H9 (cell line): ENCODE results near the gene GBGT1. TPM values are rescaled to one million over a fixed set of nuclear protein-coding genes. Genes with fewer than 3 reads are reported as not detected.
A peak's percentile ranks its signal among the peaks of the same experiment; 100 is the strongest.
"Not testable (repeated sequence)": the region's sequence is repeated elsewhere in the genome, so short reads cannot be mapped to it uniquely, and the experiment has no call there.

ENCODE experiments used
- DNase-seq: peaks from one replicate; pipeline ENCODE4 v3.0.0-alpha.2; 2017
- H2AFZ ChIP-seq: one replicate; pipeline ENCODE4 v1.6.1; 2013; ENCODE audit warnings: mild to moderate bottlenecking, low read length, control low read depth, moderate library complexity
- H2AK5ac ChIP-seq: 2 replicates; pipeline ENCODE4 v1.6.1; 2013; ENCODE audit warnings: low read length, control low read depth, mixed read lengths; ENCODE audit not compliant: insufficient read length
- H2BK120ac ChIP-seq: one replicate; pipeline ENCODE4 v1.6.1; 2013; ENCODE audit warnings: low read depth, mild to moderate bottlenecking, low read length, control low read depth, inconsistent platforms; ENCODE audit not compliant: poor library complexity, severe bottlenecking
- H2BK12ac ChIP-seq: 2 replicates; pipeline ENCODE4 v1.6.1; 2013; ENCODE audit warnings: low read length, control low read depth, mixed read lengths, low read depth; ENCODE audit not compliant: insufficient read length
- H2BK15ac ChIP-seq: 2 replicates; pipeline ENCODE4 v1.6.1; 2013; ENCODE audit warnings: low read depth, low read length, control low read depth
- H2BK20ac ChIP-seq: one replicate; pipeline ENCODE4 v1.6.1; 2013; ENCODE audit warnings: low read depth, mild to moderate bottlenecking, low read length, control low read depth, inconsistent platforms; ENCODE audit not compliant: poor library complexity, severe bottlenecking
- H2BK5ac ChIP-seq: 2 replicates; pipeline ENCODE4 v1.6.1; 2013; ENCODE audit warnings: low read length, control low read depth, mixed read lengths; ENCODE audit not compliant: insufficient read length
- H3K14ac ChIP-seq: 2 replicates; pipeline ENCODE4 v1.6.1; 2013; ENCODE audit warnings: low read length, control low read depth; ENCODE audit not compliant: insufficient read depth
- H3K18ac ChIP-seq: 2 replicates; pipeline ENCODE4 v1.6.1; 2013; ENCODE audit warnings: low read depth, mild to moderate bottlenecking, mixed read lengths, low read length, control low read depth; ENCODE audit not compliant: insufficient read length
- H3K23ac ChIP-seq: 2 replicates; pipeline ENCODE4 v1.6.1; 2013; ENCODE audit warnings: low read length, control low read depth, mixed read lengths, low read depth; ENCODE audit not compliant: insufficient read length
- H3K23me2 ChIP-seq: 2 replicates; pipeline ENCODE4 v1.6.1; 2013; ENCODE audit warnings: low read depth, mild to moderate bottlenecking, mixed read lengths, low read length, control low read depth; ENCODE audit not compliant: insufficient read length, poor library complexity, severe bottlenecking
- H3K27ac ChIP-seq: 2 replicates; pipeline ENCODE4 v1.5.1; 2013; ENCODE audit warnings: low read length, control low read depth, mixed read lengths, low read depth; ENCODE audit not compliant: insufficient read length
- H3K27me3 ChIP-seq: 2 replicates; pipeline ENCODE4 v1.6.1; 2013; ENCODE audit warnings: low read length, control low read depth, inconsistent platforms; ENCODE audit not compliant: insufficient read depth
- H3K4ac ChIP-seq: 2 replicates; pipeline ENCODE4 v1.6.1; 2013; ENCODE audit warnings: low read depth, mild to moderate bottlenecking, control low read depth, inconsistent platforms, low read length, moderate library complexity
- H3K4me1 ChIP-seq: 2 replicates; pipeline ENCODE4 v1.6.1; 2013; ENCODE audit warnings: low read length, control low read depth, inconsistent platforms; ENCODE audit not compliant: insufficient read depth
- H3K4me2 ChIP-seq: 2 replicates; pipeline ENCODE4 v1.6.1; 2013; ENCODE audit warnings: low read length, control low read depth, mixed read lengths; ENCODE audit not compliant: insufficient read length, insufficient read depth
- H3K56ac ChIP-seq: 2 replicates; pipeline ENCODE4 v1.6.1; 2013; ENCODE audit warnings: low read depth, mild to moderate bottlenecking, mixed read lengths, low read length, control low read depth; ENCODE audit not compliant: insufficient read length
- H3K79me1 ChIP-seq: 2 replicates; pipeline ENCODE4 v1.6.1; 2013; ENCODE audit warnings: low read depth, mild to moderate bottlenecking, moderate library complexity, low read length, control low read depth, inconsistent platforms; ENCODE audit not compliant: insufficient read depth, poor library complexity, severe bottlenecking
- H3K79me2 ChIP-seq: 2 replicates; pipeline ENCODE4 v1.6.1; 2013; ENCODE audit warnings: low read length, control low read depth, inconsistent platforms; ENCODE audit not compliant: insufficient read depth
- H3K9ac ChIP-seq: 2 replicates; pipeline ENCODE4 v1.6.1; 2013; ENCODE audit warnings: low read length, control low read depth, mixed read lengths; ENCODE audit not compliant: insufficient read length; ENCODE audit errors: extremely low read depth
- H3K9me3 ChIP-seq: one replicate; pipeline ENCODE4 v1.6.1; 2013; ENCODE audit warnings: low read depth, low read length, inconsistent platforms; ENCODE audit not compliant: control insufficient read depth
- H3T11ph ChIP-seq: one replicate; pipeline ENCODE4 v1.6.1; 2013; ENCODE audit warnings: mild to moderate bottlenecking, low read length, control low read depth, inconsistent platforms
- H4K20me1 ChIP-seq: one replicate; pipeline ENCODE4 v1.6.1; 2013; ENCODE audit not compliant: control insufficient read depth, insufficient read length, insufficient read depth
- H4K5ac ChIP-seq: 2 replicates; pipeline ENCODE4 v1.6.1; 2013; ENCODE audit warnings: low read depth, mild to moderate bottlenecking, mixed read lengths, low read length, control low read depth; ENCODE audit not compliant: insufficient read length
- H4K8ac ChIP-seq: replicated peaks from 2 replicates; pipeline ENCODE4 v1.6.1; 2013; ENCODE audit warnings: low read length, control low read depth, mixed read lengths, low read depth; ENCODE audit not compliant: insufficient read length
- H4K91ac ChIP-seq: 2 replicates; pipeline ENCODE4 v1.6.1; 2013; ENCODE audit warnings: low read depth, mild to moderate bottlenecking, moderate library complexity, mixed read lengths, low read length, control low read depth; ENCODE audit not compliant: insufficient read length
- H3K27ac Mint-ChIP-seq, 3 experiments: 2 replicates in 2 of 3; 3 replicates in 1 of 3; pipeline ENCODE4 v1.8.0; 2020 to 2021; ENCODE audit warnings: mixed read lengths in 3 of 3, mild to moderate bottlenecking in 1 of 3, moderate library complexity in 1 of 3
- H3K27me3 Mint-ChIP-seq: 2 replicates; pipeline ENCODE4 v1.8.0; 2021; ENCODE audit warnings: low read depth, mild to moderate bottlenecking, moderate library complexity, mixed read lengths
- H3K36me3 Mint-ChIP-seq, 3 experiments: 2 replicates in 2 of 3; 3 replicates in 1 of 3; pipeline ENCODE4 v1.8.0; 2020 to 2021; ENCODE audit warnings: low read depth in 3 of 3, mixed read lengths in 3 of 3; ENCODE audit not compliant: insufficient read depth in 1 of 3
- H3K4me1 Mint-ChIP-seq, 2 experiments: 2 replicates each; pipeline ENCODE4 v1.8.0; 2020; ENCODE audit warnings: mixed read lengths in 2 of 2
- H3K4me3 Mint-ChIP-seq, 2 experiments: 2 replicates in 1 of 2; 3 replicates in 1 of 2; pipeline ENCODE4 v1.8.0; 2020 to 2021; ENCODE audit warnings: mild to moderate bottlenecking in 2 of 2, mixed read lengths in 2 of 2, moderate library complexity in 1 of 2
- H3K9me3 Mint-ChIP-seq, 2 experiments: 2 replicates in 1 of 2; 3 replicates in 1 of 2; pipeline ENCODE4 v1.8.0; 2020; ENCODE audit warnings: mild to moderate bottlenecking in 2 of 2, mixed read lengths in 2 of 2, moderate library complexity in 1 of 2
- WGBS: extraction: QIAGEN DNeasy Blood & Tissue Kit; methylation state at CpG from one replicate; pipeline ENCODE4 v1.1.7; 2013; ENCODE audit warnings: missing lambda C conversion rate, low lambda C conversion rate, mixed read lengths; ENCODE audit not compliant: insufficient read length; ENCODE audit errors: extremely low coverage; 5-methylcytosine and 5-hydroxymethylcytosine counted together
- total RNA-seq: library from RNA; stranded (reverse); gene quantifications from 2 replicates; pipeline ENCODE4 v1.2.1, GENCODE V29; 2021

GBGT1 gene
- total RNA-seq, 1 experiment from 2014 or later, result 9.3 TPM

DNA sequence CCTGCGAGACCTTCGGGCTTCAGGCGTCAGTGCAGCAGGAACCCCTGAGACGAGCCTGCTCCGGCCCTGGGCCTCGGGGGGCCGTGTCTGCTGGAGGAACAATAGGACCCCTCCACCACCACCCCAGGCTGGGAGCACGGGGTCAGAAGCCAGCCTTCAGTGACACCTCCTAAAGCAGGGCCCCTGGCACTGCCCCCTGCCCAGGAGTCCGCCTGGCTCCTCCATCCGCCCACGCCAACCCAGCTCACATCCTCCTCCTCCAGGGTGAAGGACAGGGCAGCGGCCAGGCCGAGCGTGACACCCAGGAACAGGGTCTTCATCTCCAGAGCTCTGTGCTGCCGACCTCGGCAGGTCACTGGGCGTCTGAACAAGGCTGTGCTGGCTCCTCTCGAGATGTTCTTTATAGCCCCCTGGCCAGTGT lies 45.2 kb upstream of the GBGT1 start, which contains the start of gene OBP2B:
OBP2B (minus strand) TSS at position 371 of the 421 bp plus-strand sequence; CDS start at position 320, 51 bp downstream.
- peaks cover 93% of the 10 kb centered on the region for H3K27me3 Mint-ChIP-seq
- H3K4me2 ChIP-seq, H3K4me1 Mint-ChIP-seq, H3K9me3 ChIP-seq, H3K23ac ChIP-seq, H3T11ph ChIP-seq, H3K27ac ChIP-seq, H2BK12ac ChIP-seq, H3K79me2 ChIP-seq, H3K79me1 ChIP-seq, H3K36me3 Mint-ChIP-seq, H3K4ac ChIP-seq, H4K91ac ChIP-seq, H4K8ac ChIP-seq, H3K23me2 ChIP-seq, H3K56ac ChIP-seq, H2BK15ac ChIP-seq, H2BK5ac ChIP-seq, H3K18ac ChIP-seq, H3K27me3 ChIP-seq, H3K4me1 ChIP-seq, H3K9ac ChIP-seq, DNase-seq, H3K9me3 Mint-ChIP-seq, H2AK5ac ChIP-seq, H3K27ac Mint-ChIP-seq, H4K20me1 ChIP-seq, H2BK120ac ChIP-seq, H2AFZ ChIP-seq, H2BK20ac ChIP-seq, H3K4me3 Mint-ChIP-seq: not testable (repeated sequence)
- WGBS, result no CpG with 5 or more reads among the region's 18 CpGs
- Histone ChIP-seq H3K14ac (peak within 1 kb of the TSS; percentile 24; the same call in 1 of the 2 replicates), H4K5ac (peak within 1 kb of the TSS; percentile 83)

DNA sequence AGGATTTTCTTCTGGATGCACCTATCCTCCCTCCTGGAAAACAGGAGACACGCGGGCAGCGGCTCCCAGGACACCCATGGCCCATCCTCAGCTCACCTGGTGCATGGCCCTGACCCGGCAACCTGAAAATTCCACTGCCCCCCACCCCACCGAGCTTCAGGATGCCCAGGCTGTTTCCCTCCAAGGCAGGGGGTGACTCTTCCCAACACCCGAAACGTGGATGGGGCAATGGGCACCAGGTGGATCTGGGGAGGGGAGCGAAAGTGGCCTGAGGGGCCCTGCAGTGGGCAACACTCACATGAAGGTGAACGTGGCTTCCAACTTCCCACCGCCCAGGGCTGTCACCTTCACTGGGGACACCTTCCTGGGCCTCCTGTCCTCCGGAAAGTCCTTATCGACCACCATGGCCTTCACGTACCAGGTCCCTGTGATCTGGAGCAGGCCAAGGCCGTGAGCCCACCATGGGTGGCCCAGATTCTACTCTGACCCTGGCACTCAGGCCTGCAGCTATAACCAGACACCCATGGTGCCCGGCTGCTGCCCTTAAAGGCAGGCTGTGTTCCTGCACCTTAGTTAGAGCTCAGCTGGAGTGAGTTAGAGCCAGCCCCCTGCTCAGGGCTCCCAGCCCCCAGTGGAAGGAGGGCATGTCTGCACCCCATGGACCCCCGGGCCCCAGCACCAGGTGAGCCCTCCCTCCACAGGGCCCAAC lies 44.6 kb upstream of the GBGT1 start:
- not testable (repeated sequence) for H2BK15ac ChIP-seq, H2BK120ac ChIP-seq, H3K23ac ChIP-seq, H2AFZ ChIP-seq, H3K23me2 ChIP-seq, H3K4me2 ChIP-seq, H4K20me1 ChIP-seq, H3K27ac ChIP-seq, H3K79me2 ChIP-seq, H4K5ac ChIP-seq, DNase-seq, H2BK5ac ChIP-seq, H3K9me3 ChIP-seq, H3K27ac Mint-ChIP-seq, H2BK12ac ChIP-seq, H3K4me1 ChIP-seq, H3K79me1 ChIP-seq, H2AK5ac ChIP-seq, H3K14ac ChIP-seq, H3T11ph ChIP-seq, H3K27me3 ChIP-seq, H2BK20ac ChIP-seq, H3K18ac ChIP-seq, H4K91ac ChIP-seq, H3K9me3 Mint-ChIP-seq, H4K8ac ChIP-seq, H3K56ac ChIP-seq, H3K4ac ChIP-seq, H3K9ac ChIP-seq, H3K36me3 Mint-ChIP-seq, H3K4me3 Mint-ChIP-seq, H3K4me1 Mint-ChIP-seq
- no CpG with 5 or more reads among the region's 16 CpGs for WGBS
- H3K27me3 Mint-ChIP-seq, result peaks cover 93% of the 10 kb centered on the region
